K562 (cell line): ENCODE data around the gene DHX38. TPM values are rescaled to one million over a fixed set of nuclear protein-coding genes. Genes with fewer than 3 reads are reported as not detected.

Source experiments
- ATAC-seq: fragments of 200-7000 bp; cut with Tn5 transposase; 3 replicates; pipeline ENCODE4 v1.9.1; 2020; ENCODE audit warnings: moderate library complexity
- BruUV-seq: library from RNA; stranded (reverse); fragments of 400-500 nt; replicated peaks from 2 replicates; lab custom pipeline; 2021; lab: Mats Ljungman, UMichigan
- CTCF ChIA-PET: fragments of 300-600 bp; formaldehyde crosslinking; extraction: SDS; loops from one replicate; lab custom pipeline; 2021; ENCODE audit warnings: low intra/inter-chr PET ratio; lab: Yijun Ruan, JAX
- POLR2A ChIA-PET: fragments of 300-600, 350-650 bp; sonication (Branson Sonifier 250); formaldehyde crosslinking; extraction: SDS; loops from one replicate; lab custom pipeline; 2021; ENCODE audit warnings: antibody characterized with exemption, inconsistent platforms; lab: Yijun Ruan, JAX
- DNase-seq, 4 experiments: peaks; one replicate each; pipeline versions ENCODE4 v3.0.0 to v3.0.0-alpha.2; 2011 to 2018; ENCODE audit warnings: low spot score in 3 of 4, mixed read lengths in 3 of 4; ENCODE audit errors: extremely low read depth in 1 of 4
- FAIRE-seq: peaks from 2 replicates; lab custom pipeline; 2011; peaks lifted over from hg19 to GRCh38; lab: Jason Lieb, UNC
- H2AFZ ChIP-seq: 2 replicates; pipeline ENCODE4 v1.6.0; 2011; ENCODE audit warnings: low read depth, low read length, control low read depth, inconsistent platforms
- H3K27ac ChIP-seq: fragments of 200-600 bp; 3 replicates; pipeline ENCODE4 v1.8.0; 2011; ENCODE audit warnings: low read depth, mild to moderate bottlenecking, control low read depth, inconsistent platforms, low read length, moderate library complexity, mixed read lengths; ENCODE audit errors: extremely low read depth
- H3K27me3 ChIP-seq, 2 experiments: fragments of 300-600 bp in 1 of 2; 2 replicates in 1 of 2; 3 replicates in 1 of 2; pipeline versions ENCODE4 v1.6.0 to v1.8.0; 2011; ENCODE audit warnings: inconsistent platforms in 2 of 2, low read length in 2 of 2, mild to moderate bottlenecking in 1 of 2, mixed read lengths in 1 of 2, moderate library complexity in 1 of 2; ENCODE audit not compliant: control insufficient read depth in 2 of 2, insufficient read depth in 2 of 2
- H3K36me3 ChIP-seq: fragments of 300-600 bp; 3 replicates; pipeline ENCODE4 v1.8.0; 2011; ENCODE audit warnings: mild to moderate bottlenecking, low read length, inconsistent platforms; ENCODE audit not compliant: control insufficient read depth, insufficient read depth
- H3K4me1 ChIP-seq, 2 experiments: fragments of 200-600 bp in 1 of 2; replicated peaks in 1 of 2; 2 replicates in 1 of 2; 3 replicates in 1 of 2; pipeline versions ENCODE4 v1.5.1 to v1.8.0; 2011; ENCODE audit warnings: inconsistent platforms in 2 of 2, low read length in 2 of 2, mild to moderate bottlenecking in 1 of 2, mixed read lengths in 1 of 2, moderate library complexity in 1 of 2; ENCODE audit not compliant: control insufficient read depth in 2 of 2, insufficient read depth in 2 of 2
- H3K4me2 ChIP-seq: 2 replicates; pipeline ENCODE4 v1.6.1; 2011; ENCODE audit warnings: low read length, control low read depth, inconsistent platforms, mixed read lengths; ENCODE audit not compliant: insufficient read depth
- H3K4me3 ChIP-seq: fragments of 200-600 bp; sonication (generic), shearing (Covaris generic); 2 replicates; pipeline ENCODE4 v1.5.1; 2016; ENCODE audit warnings: control low read depth, inconsistent platforms
- H3K79me2 ChIP-seq: fragments of 200-600 bp; 3 replicates; pipeline ENCODE4 v1.8.0; 2011; ENCODE audit warnings: low read length, inconsistent platforms; ENCODE audit not compliant: control insufficient read depth, insufficient read depth
- H3K9ac ChIP-seq, 2 experiments: 2 replicates each; pipeline versions ENCODE4 v1.6.0 to v1.6.1; 2011; ENCODE audit warnings: low read depth in 2 of 2, low read length in 2 of 2, control low read depth in 1 of 2, inconsistent platforms in 1 of 2, mild to moderate bottlenecking in 1 of 2, mixed read lengths in 1 of 2; ENCODE audit not compliant: insufficient read depth in 1 of 2
- H3K9me1 ChIP-seq: one replicate; pipeline ENCODE4 v1.6.0; 2011; ENCODE audit warnings: inconsistent platforms, mild to moderate bottlenecking, low read length, moderate library complexity; ENCODE audit not compliant: control insufficient read depth, insufficient read depth
- H3K9me3 ChIP-seq: replicated peaks from 2 replicates; pipeline ENCODE4 v1.5.1; 2011; ENCODE audit warnings: low read depth, low read length, inconsistent platforms; ENCODE audit not compliant: control insufficient read depth, insufficient read depth
- H4K20me1 ChIP-seq: replicated peaks from 2 replicates; pipeline ENCODE4 v1.6.1; 2011; ENCODE audit warnings: low read length, inconsistent platforms, mixed read lengths; ENCODE audit not compliant: control insufficient read depth, insufficient read depth
- CXXC5 ChIP-seq: fragments of 250-450 bp; sonication (Bioruptor Pico); IDR thresholded peaks from 2 replicates; pipeline ENCODE4 v1.8.0; 2022; ENCODE audit warnings: inconsistent platforms, mild to moderate bottlenecking, moderate library complexity
- RB1 ChIP-seq: fragments of 450-650 bp; IDR thresholded peaks from 2 replicates; pipeline ENCODE4 v1.6.1; 2017; ENCODE audit warnings: low read depth, mild to moderate bottlenecking
- SAFB ChIP-seq: fragments of 200-400 bp; formaldehyde crosslinking; IDR thresholded peaks from 2 replicates; pipeline ENCODE4 v1.6.1; 2017; ENCODE audit warnings: low read depth, low read length, borderline replicate concordance
- ZBTB1 ChIP-seq: sonication (generic); formaldehyde crosslinking; IDR thresholded peaks from 2 replicates; pipeline ENCODE4 v1.8.1; 2023; ENCODE audit warnings: missing genetic modification reagents, low read depth, mild to moderate bottlenecking, borderline replicate concordance
- WGBS: fragments of 100-300 bp; shearing (Covaris generic); methylation state at CpG from one replicate; pipeline ENCODE4 v1.1.6; 2016; ENCODE audit warnings: low coverage, mixed read lengths; ENCODE audit not compliant: insufficient coverage; ENCODE audit errors: missing lambda C conversion rate; 5-methylcytosine and 5-hydroxymethylcytosine counted together
- in situ Hi-C: fragments of 300-500 bp; cut with MboI; formaldehyde crosslinking; loops from 4 replicates; pipeline ENCODE4 v1.15.0; 2018; ENCODE audit warnings: inconsistent platforms, mixed read lengths
- intact Hi-C: fragments of 100-400 bp; cut with micrococcal nuclease; formaldehyde crosslinking; loops from 2 replicates; pipeline ENCODE4 v1.14.2; 2022
- polyA plus RNA-seq, 8 experiments: library from polyadenylated mRNA; depleted of rRNA in 4 of 8; stranded (reverse) in 5 of 8; unstranded in 3 of 8; fragments of >200 nt; fragmentation: Nextera tagmentation in 2 of 8; fragmentation: Illumina TruSeq in 1 of 8; extraction: Ambion mirVana in 2 of 8; extraction: Trizol in 1 of 8; gene quantifications; 2 replicates each; pipeline versions ENCODE4 v1.2.1 to v1.2.3, GENCODE V29; 2011 to 2014; ENCODE audit warnings: inconsistent platforms in 1 of 8, missing spikeins in 1 of 8
- total RNA-seq, 7 experiments: library from RNA; depleted of rRNA in 6 of 7; stranded (reverse); fragments of >200 nt in 6 of 7; fragmentation: Illumina TruSeq in 2 of 7; extraction: Trizol in 2 of 7; gene quantifications; 2 replicates each; pipeline versions ENCODE4 v1.2.1 to v1.2.3, GENCODE V29; 2011 to 2021; ENCODE audit warnings: low replicate concordance in 1 of 7
- TF ChIP-seq, protein P1 (sequence below): fragments of 450-650 bp; IDR thresholded peaks from 2 replicates; pipeline ENCODE4 v1.6.1; 2016; ENCODE audit warnings: low read depth

Gene DHX38
- total and polyA plus RNA-seq, 9 of the 15 experiments (the other 6 are each of a cell fraction or from before 2014, with no cell fraction given): 2.8 to 76.8 (median 40.8) TPM

GRCh38 chr16:72101195-72101594 is 7.5 kb downstream of the DHX38 start:
- H3K79me2 ChIP-seq: peaks cover 1% of the 10 kb centered on the region; the same call in 1 of the 3 replicates
- H3K9me3 ChIP-seq: no peaks in the 10 kb centered on the region
- H3K27me3 ChIP-seq: no peaks in the 10 kb centered on the region
- BruUV-seq: no TSS peak
- in situ Hi-C loops: loop anchor here (5.0 kb wide), 1 partner anchor 34 kb away; no protein-coding TSS in a partner anchor
- DNase-seq (no peak), FAIRE-seq (no peak), ATAC-seq (no peak)
- 88% methylated on average over 9 of the region's 10 CpGs for WGBS
- intact Hi-C loops: no loop called here
- POLR2A ChIA-PET: no interaction called here
- CTCF ChIA-PET: no interaction called here
- H3K36me3 ChIP-seq: peaks cover 99% of the 10 kb centered on the region
- H3K4me2 ChIP-seq: no peak overlapping the region
- no peak overlapping the region for H3K4me3 ChIP-seq
- H3K4me1 ChIP-seq: peaks cover 0 to 3% of the 10 kb centered on the region in 2 experiments; a peak in 1 of 5 replicates
- TF ChIP-seq RB1 (no peak), ZBTB1 (CRISPR knock-in tag) (no peak), SAFB (no peak), CXXC5 (CRISPR knock-in tag) (no peak)
- TF ChIP-seq, protein P1, sequence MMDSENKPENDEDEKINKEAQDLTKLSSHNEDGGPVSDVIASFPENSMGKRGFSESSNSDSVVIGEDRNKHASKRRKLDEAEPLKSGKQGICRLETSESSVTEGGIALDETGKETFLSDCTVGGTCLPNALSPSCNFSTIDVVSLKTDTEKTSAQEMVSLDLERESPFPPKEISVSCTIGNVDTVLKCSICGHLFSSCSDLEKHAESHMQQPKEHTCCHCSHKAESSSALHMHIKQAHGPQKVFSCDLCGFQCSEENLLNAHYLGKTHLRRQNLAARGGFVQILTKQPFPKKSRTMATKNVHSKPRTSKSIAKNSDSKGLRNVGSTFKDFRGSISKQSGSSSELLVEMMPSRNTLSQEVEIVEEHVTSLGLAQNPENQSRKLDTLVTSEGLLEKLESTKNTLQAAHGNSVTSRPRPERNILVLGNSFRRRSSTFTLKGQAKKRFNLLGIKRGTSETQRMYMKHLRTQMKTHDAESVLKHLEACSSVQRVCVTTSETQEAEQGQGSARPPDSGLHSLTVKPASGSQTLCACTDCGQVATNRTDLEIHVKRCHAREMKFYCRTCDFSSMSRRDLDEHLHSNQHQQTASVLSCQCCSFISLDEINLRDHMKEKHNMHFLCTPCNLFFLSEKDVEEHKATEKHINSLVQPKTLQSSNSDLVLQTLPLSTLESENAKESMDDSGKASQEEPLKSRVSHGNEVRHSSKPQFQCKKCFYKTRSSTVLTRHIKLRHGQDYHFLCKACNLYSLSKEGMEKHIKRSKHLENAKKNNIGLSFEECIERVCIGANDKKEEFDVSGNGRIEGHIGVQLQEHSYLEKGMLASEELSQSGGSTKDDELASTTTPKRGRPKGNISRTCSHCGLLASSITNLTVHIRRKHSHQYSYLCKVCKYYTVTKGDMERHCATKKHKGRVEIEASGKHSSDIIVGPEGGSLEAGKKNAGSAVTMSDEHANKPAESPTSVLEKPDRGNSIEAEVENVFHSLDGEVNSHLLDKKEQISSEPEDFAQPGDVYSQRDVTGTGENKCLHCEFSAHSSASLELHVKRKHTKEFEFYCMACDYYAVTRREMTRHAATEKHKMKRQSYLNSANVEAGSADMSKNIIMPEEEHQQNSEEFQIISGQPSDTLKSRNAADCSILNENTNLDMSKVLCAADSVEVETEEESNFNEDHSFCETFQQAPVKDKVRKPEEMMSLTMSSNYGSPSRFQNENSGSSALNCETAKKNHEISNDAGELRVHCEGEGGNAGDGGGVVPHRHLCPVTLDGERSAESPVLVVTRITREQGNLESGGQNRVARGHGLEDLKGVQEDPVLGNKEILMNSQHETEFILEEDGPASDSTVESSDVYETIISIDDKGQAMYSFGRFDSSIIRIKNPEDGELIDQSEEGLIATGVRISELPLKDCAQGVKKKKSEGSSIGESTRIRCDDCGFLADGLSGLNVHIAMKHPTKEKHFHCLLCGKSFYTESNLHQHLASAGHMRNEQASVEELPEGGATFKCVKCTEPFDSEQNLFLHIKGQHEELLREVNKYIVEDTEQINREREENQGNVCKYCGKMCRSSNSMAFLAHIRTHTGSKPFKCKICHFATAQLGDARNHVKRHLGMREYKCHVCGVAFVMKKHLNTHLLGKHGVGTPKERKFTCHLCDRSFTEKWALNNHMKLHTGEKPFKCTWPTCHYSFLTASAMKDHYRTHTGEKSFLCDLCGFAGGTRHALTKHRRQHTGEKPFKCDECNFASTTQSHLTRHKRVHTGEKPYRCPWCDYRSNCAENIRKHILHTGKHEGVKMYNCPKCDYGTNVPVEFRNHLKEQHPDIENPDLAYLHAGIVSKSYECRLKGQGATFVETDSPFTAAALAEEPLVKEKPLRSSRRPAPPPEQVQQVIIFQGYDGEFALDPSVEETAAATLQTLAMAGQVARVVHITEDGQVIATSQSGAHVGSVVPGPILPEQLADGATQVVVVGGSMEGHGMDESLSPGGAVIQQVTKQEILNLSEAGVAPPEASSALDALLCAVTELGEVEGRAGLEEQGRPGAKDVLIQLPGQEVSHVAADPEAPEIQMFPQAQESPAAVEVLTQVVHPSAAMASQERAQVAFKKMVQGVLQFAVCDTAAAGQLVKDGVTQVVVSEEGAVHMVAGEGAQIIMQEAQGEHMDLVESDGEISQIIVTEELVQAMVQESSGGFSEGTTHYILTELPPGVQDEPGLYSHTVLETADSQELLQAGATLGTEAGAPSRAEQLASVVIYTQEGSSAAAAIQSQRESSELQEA: no peak
- H3K9ac ChIP-seq: no peak overlapping the region
- H4K20me1 ChIP-seq: 0 out of 2 replicates have a peak, but pooled peaks cover 10% of the 10 kb centered on the region
- H3K9me1 ChIP-seq: no peaks in the 10 kb centered on the region
- no peak overlapping the region for H3K27ac ChIP-seq
- H2AFZ ChIP-seq: no peak overlapping the region
